Mammary epithelial cell (primary cell): ENCODE measurements around the gene NAGPA.

Experiments
- CTCF ChIP-seq, 2 donors: IDR thresholded peaks in 1 of 2; conservative IDR thresholded peaks in 1 of 2; 2 replicates each; pipeline ENCODE4 v1.5.1; 2011 to 2012; ENCODE audit warnings: inconsistent platforms in 2 of 2, low read length in 2 of 2, mild to moderate bottlenecking in 2 of 2, control low read depth in 1 of 2, low read depth in 1 of 2; ENCODE audit not compliant: insufficient read depth in 1 of 2; ENCODE audit errors: extremely low read depth in 1 of 2
- EZH2 ChIP-seq: IDR thresholded peaks from 2 replicates; pipeline ENCODE4 v1.6.1; 2012; ENCODE audit warnings: low read length, inconsistent platforms, borderline replicate concordance

GRCh38 chr16:5017678-5017969 is 16.1 kb downstream of the NAGPA start:
- TF ChIP-seq EZH2 (no peak), CTCF (conservative IDR thresholded peaks at IDR 0.05 in 1 of 2, IDR thresholded peaks at IDR 0.05 in 1 of 2; ENCODE audit: extremely low read depth in 1 of 2, insufficient read depth in 1 of 2, low read depth in 1 of 2, low read length in 2 of 2) (no peak)
